Measurements from ENCODE around the gene DIP2C.

GRCh38 chr10:634256-634655 is 55.2 kb downstream of the DIP2C start:
- TF ChIP-seq CTCF (IDR thresholded peaks at IDR 0.05) (no peak), POLR2A (IDR thresholded peaks at IDR 0.05) (no peak)
